ENCODE measurements around the gene AP5Z1. TPM values are rescaled to one million over a fixed set of nuclear protein-coding genes. Genes with fewer than 3 reads are reported as not detected.

AP5Z1 gene
- total RNA-seq, 2 experiments from 2014 or later: 43.1 to 47.1 TPM

DNA sequence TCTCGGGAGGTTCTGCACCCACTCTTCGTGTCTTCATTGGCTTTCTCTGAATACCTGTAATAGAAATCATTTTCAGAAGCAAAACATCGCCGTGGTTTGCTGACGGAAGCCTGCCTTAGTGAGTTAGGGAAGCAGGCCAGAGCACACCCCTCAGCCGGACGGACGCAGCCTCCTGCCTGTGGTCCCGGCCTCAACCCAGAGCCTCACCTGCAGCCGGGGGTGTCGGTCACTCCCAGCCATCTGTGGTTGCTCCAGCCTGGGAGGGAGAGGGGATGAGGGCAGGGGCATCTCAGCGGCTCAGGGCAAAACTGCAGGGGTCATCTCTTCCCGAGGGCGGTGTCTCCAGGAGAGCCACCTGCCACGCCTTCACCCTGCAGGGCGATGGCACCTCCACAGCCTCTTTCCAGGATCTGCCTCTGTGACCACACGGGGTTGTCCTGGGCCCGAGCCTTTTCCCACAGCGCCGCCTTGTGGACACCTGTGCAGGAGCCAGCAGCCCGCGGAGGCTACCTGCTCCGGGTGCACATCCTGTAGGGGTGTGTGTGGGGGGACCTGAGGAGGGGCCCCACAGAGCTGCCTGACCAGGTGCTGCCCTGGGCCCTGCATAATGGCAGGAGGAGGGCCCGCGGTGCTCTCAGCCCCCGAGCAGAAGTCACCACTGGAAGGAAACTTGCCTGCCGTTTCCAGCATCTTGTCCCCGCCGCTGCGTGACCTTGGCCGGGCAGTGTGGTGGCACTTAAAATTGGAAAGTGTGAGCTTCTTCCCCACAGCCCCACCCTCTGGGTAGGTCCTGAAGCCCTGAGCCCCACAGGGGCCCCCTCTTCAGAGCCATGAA is 21.6 kb upstream of the AP5Z1 start:
- Mint-ChIP-seq H3K4me3 (no peak overlapping the region), H3K9me3 (peaks cover 1% of the 10 kb centered on the region), H3K27ac (no peak overlapping the region), H3K4me1 (peaks cover 14% of the 10 kb centered on the region), H3K36me3 (peaks cover 14% of the 10 kb centered on the region), H3K27me3 (no peaks in the 10 kb centered on the region)
- peak; percentile 83 for DNase-seq

DNA sequence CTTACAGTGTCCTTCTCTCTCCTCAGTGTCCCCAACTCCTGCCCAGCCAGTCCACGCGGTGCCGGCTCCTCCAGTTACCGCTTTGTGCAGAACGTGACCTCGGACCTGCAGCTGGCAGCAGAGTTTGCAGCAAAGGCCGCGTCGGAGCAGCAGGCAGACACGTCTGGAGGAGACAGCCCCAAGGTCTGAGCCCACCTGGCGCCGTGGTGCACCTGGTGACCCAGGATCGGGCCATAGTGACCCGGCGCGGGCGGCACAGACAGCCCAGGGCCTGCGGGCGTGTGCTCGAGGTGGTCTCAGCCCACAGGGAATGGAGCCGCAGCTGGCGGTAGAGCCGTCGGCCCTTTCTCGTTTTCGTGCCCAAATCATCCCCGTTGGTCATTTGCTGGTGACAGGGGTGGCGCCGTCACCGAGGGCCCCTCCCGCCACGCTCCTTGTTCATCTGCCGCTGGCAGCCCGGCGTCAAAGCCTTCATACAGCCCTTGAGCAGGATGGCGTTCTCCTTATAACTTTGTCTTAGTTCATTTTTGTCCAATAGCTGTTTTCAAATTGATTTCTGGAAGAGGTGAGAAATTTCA is 20.9 kb upstream of the AP5Z1 start:
- DNase-seq: no peak
- peaks cover 10% of the 10 kb centered on the region for H3K4me1 Mint-ChIP-seq
- no peak overlapping the region for H3K4me3 Mint-ChIP-seq
- peaks cover 10% of the 10 kb centered on the region for H3K36me3 Mint-ChIP-seq
- no peaks in the 10 kb centered on the region for H3K9me3 Mint-ChIP-seq
- H3K27me3 Mint-ChIP-seq: no peaks in the 10 kb centered on the region
- no peak overlapping the region for H3K27ac Mint-ChIP-seq

DNA sequence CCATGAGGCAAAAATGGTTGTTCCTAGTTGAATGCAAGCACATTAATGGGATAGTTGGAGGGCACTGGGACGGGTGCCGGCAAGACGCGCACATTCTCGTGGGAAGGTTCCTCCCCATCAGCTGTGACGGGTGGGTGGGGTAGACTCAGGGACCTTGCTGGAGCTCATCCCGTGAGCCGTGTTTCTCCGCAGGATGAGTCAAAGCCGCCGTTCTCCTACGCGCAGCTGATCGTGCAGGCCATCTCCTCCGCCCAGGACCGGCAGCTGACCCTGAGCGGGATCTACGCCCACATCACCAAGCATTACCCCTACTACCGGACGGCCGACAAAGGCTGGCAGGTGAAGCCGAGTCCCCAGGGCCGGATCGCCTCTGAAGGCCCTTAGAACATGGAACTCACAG is 20.4 kb upstream of the AP5Z1 start:
- H3K9me3 Mint-ChIP-seq: no peaks in the 10 kb centered on the region
- H3K36me3 Mint-ChIP-seq: peaks cover 10% of the 10 kb centered on the region
- no peaks in the 10 kb centered on the region for H3K27me3 Mint-ChIP-seq
- H3K4me3 Mint-ChIP-seq: no peak overlapping the region
- no peak overlapping the region for H3K27ac Mint-ChIP-seq
- no peak for DNase-seq
- H3K4me1 Mint-ChIP-seq: peaks cover 10% of the 10 kb centered on the region

DNA sequence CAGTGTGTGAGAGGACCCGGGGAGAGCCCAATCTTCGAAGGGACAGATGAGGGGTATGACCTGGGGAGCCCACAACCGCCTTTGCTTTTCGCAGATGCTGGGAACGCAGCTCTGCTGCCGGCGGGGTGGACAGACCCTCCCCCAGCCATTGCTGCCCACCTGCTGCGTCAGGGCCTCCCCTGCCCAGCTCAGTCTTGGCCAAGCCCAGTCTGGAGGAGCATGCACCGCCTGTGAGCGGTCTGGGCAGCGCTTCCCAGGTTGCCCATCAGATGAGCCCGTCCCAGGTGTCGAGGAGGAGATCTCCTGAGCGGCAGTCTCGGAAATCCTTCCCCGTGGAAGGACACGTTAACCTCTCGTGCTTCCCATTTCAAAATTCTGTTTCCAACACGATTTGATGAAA is 17.3 kb upstream of the AP5Z1 start:
- Mint-ChIP-seq H3K9me3 (no peaks in the 10 kb centered on the region), H3K4me3 (no peak overlapping the region), H3K36me3 (peaks cover 12% of the 10 kb centered on the region), H3K27ac (no peak overlapping the region), H3K27me3 (no peaks in the 10 kb centered on the region), H3K4me1 (peaks cover 3% of the 10 kb centered on the region)
- DNase-seq: no peak

DNA sequence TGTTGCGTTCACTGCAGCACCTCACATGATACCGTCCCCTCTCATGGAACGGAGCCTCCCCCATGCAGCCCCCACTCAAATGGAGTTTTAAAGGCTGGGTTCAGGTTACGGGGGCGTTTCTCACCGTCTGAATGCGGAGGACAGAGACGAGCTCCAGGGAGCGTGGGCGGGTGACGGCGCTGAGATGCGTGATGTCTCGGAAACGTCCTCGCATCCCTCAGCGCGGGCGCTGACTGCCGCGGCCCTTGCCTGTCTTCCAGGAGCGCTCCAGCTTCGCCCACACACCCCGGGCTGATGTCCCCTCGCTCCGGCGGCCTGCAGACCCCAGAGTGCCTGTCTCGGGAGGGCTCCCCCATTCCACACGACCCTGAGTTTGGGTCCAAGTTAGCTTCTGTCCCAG is 16.6 kb upstream of the AP5Z1 start:
- Mint-ChIP-seq H3K4me1 (no peaks in the 10 kb centered on the region), H3K36me3 (peaks cover 12% of the 10 kb centered on the region), H3K27ac (no peak overlapping the region), H3K9me3 (no peaks in the 10 kb centered on the region), H3K27me3 (no peaks in the 10 kb centered on the region), H3K4me3 (no peak overlapping the region)
- DNase-seq: no peak

DNA sequence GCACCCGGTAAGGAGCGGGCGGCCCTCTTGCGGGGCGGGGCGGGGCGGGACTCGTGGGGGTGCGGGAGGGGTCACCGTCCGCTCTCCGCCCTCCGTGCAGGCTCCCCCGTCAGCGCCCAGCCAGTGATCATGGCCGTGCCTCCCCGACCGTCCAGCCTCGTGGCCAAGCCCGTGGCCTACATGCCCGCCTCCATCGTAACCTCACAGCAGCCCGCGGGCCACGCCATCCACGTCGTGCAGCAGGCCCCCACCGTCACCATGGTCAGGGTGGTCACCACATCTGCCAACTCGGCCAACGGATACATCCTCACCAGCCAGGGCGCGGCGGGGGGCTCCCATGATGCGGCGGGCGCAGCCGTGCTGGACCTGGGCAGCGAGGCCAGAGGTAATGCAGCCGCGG is 16.2 kb upstream of the AP5Z1 start:
- Mint-ChIP-seq H3K4me3 (no peak overlapping the region), H3K27ac (no peak overlapping the region), H3K36me3 (peaks cover 12% of the 10 kb centered on the region), H3K9me3 (no peaks in the 10 kb centered on the region), H3K4me1 (no peaks in the 10 kb centered on the region), H3K27me3 (no peaks in the 10 kb centered on the region)
- DNase-seq: no peak

DNA sequence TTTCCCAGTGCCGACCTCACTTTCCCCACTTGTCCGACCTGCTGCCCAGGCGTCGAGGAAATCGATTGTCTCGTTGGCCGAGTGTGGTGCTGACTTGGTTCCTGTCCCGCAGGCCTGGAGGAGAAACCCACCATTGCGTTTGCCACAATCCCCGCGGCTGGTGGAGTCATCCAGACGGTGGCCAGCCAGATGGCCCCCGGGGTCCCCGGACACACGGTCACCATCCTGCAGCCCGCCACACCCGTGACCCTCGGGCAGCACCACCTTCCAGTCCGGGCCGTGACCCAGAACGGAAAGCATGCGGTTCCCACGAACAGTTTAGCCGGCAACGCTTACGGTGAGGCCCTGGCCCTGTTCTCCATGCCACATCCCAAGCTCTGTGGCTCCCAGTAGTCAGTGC is 14.5 kb upstream of the AP5Z1 start:
- H3K27ac Mint-ChIP-seq: no peak overlapping the region
- peaks cover 12% of the 10 kb centered on the region for H3K36me3 Mint-ChIP-seq
- H3K9me3 Mint-ChIP-seq: no peaks in the 10 kb centered on the region
- H3K4me1 Mint-ChIP-seq: no peaks in the 10 kb centered on the region
- no peak for DNase-seq
- no peak overlapping the region for H3K4me3 Mint-ChIP-seq
- H3K27me3 Mint-ChIP-seq: no peaks in the 10 kb centered on the region

DNA sequence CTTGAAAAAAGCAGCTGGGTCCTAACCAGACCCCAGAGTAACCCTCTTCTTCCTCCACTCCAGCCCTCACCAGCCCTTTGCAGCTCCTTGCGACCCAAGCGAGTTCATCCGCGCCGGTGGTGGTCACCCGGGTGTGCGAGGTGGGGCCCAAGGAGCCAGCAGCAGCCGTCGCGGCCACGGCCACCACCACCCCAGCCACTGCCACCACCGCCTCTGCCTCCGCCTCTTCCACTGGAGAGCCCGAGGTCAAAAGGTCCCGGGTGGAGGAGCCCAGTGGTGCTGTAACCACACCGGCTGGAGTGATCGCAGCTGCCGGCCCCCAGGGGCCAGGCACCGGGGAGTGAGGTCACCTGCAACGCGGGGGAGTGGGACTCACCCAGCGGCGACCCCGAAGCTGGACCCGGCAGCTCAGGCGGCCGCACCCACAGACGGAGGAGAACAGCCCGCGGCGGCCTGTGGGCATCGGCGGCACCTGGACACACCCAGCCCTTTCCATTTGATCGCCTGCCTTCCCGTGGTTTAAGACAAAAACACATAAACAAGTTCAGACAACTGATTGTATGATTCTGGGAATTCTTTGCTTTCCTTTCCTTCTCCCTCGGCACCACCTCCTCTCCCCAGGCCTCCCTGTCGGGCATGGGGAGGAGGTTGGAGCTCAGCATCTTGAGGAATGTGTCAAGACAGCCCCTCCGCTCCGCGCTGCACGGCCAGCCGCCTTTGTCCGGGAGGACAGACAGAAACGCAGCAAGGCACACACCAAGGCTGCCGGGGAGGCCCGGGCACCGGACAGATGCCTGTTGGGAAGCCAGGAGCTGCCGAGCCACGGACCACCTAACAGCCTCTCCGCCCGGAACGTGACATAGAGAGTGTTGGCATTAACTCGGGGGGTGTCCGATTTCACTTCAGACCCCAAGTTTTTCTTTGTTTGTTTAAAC is 13.0 kb upstream of the AP5Z1 start:
- peaks cover 7% of the 10 kb centered on the region for H3K36me3 Mint-ChIP-seq
- no peaks in the 10 kb centered on the region for H3K4me1 Mint-ChIP-seq
- H3K27me3 Mint-ChIP-seq: no peaks in the 10 kb centered on the region
- no peak overlapping the region for H3K4me3 Mint-ChIP-seq
- DNase-seq: no peak
- no peaks in the 10 kb centered on the region for H3K9me3 Mint-ChIP-seq
- H3K27ac Mint-ChIP-seq: no peak overlapping the region

DNA sequence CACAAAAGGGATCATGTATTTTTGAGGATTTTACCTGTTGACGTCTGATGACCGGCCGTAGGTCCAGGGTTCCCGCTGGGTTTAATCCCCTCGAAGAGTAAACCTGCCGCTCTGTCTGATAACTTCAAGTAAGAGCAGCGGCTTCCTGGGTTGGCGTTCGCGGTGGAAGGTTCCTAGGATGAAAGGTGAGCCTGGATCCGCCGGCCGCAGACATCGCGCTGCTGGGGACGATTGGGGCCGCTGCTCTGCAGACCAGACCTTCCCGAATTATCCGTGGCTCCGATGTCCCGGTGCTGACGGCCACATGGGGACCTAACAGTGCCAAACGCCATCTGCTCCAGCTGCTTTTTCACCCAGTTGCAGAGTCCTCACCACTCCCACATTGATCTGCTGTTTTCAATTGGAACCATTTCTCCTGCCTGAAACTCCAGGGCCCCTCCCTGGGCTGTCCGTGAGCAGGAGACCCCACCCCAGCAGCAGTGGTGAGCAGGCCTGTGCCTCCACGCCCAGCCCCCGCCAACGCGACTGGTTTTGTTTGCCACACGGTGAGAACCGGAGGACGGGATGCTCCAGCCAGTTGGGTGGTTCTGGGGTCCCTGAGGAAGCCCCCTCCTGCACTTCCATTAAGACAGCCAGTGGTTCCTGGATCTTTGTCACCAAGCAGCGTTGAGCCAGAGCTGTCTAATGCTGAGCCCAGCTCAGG is 12.2 kb upstream of the AP5Z1 start:
- H3K4me3 Mint-ChIP-seq: no peak overlapping the region
- no peaks in the 10 kb centered on the region for H3K4me1 Mint-ChIP-seq
- peaks cover 7% of the 10 kb centered on the region for H3K36me3 Mint-ChIP-seq
- DNase-seq: no peak
- no peak overlapping the region for H3K27ac Mint-ChIP-seq
- no peaks in the 10 kb centered on the region for H3K27me3 Mint-ChIP-seq
- no peaks in the 10 kb centered on the region for H3K9me3 Mint-ChIP-seq

DNA sequence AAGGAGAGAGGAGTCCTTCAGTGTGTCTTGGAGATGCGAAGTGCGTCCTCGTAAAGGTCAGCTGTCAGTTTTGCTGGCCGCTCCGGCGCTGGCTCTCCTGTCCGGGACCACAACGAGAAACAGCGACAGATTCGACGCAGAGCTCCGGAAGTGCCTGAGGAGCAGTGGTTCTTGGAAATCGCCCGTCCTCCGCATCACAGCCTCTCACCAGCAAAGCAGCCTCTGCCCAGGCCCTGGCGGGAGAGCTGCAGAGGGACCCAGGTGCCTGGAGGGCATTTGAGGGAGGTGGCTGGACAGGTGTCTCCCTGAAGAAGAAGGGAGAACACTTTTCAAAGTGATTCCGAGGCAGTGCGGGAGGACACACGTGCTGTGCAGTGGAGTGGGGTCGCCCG is 11.6 kb upstream of the AP5Z1 start:
- Mint-ChIP-seq H3K36me3 (peaks cover 7% of the 10 kb centered on the region), H3K27me3 (no peaks in the 10 kb centered on the region), H3K27ac (no peak overlapping the region), H3K4me3 (no peak overlapping the region), H3K9me3 (no peaks in the 10 kb centered on the region), H3K4me1 (no peaks in the 10 kb centered on the region)
- DNase-seq: no peak

DNA sequence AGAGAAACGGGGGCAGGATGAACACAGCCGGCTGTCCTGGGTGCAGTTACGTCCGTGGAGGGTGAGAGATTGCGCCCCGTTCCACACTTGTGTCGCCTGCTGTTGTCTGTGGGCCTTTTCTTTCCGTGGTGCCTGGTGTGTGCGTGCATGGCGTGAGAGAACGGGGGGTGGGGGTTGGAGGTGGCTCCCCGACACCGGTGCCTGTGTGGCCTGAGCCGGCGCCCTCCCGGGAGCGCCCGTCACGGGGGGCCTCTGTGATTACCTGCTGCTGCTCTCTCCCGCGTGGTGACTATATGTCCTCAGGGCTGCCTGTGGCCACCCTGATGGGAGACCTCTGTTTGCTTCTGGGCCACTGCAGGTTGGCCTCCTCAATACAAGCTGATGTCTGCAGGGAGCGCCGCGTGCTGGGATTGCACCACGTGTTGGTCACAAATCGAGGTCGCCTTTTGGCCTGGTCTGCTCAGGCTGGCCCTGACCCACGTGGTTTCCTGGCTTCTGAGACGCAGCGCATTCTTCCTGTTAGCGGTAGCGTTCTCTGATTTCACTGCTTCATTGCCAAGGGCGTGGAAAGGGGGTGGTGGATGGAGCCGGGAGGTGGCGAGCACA is 10.9 kb upstream of the AP5Z1 start:
- Mint-ChIP-seq H3K4me1 (peaks cover 2% of the 10 kb centered on the region), H3K4me3 (no peak overlapping the region), H3K27ac (no peak overlapping the region), H3K36me3 (peaks cover 7% of the 10 kb centered on the region), H3K27me3 (no peaks in the 10 kb centered on the region), H3K9me3 (no peaks in the 10 kb centered on the region)
- no peak for DNase-seq

DNA sequence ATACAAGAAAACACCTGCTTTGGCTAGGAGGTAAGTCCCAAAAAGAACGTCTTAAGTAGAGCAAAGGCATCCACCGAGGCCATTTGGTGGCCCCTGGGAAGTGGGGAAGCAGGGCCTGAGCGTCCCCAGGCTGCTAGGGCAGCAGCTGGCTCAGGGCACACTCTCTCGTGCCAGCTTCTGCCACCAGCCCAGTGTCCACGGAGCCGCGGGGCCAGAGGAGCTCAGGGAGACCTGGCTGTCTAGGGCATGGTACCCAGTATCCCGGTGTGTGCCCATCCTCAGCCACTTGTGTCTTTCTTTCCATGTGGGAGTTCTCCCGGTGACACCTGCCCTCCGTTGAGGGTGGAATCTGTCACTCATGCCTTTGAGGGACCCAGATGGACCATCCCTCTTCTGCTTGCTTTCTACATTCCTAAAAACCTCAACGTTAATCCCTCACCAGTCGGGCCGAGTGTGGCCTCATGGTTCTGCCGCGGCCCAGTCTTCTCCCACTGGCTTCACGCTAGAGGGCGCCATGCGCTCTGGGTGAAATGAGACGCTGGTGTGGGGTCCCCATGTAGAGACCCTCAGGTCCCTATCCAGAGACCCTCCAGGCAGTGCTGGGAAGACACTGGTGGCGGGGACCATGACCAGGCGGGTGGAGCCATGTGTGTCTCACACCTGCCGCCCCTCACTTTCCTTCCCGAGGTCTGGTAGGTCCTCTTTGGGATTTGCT is 9.5 kb upstream of the AP5Z1 start:
- Mint-ChIP-seq H3K36me3 (peaks cover 7% of the 10 kb centered on the region), H3K4me3 (no peak overlapping the region), H3K27me3 (no peaks in the 10 kb centered on the region), H3K27ac (no peak overlapping the region), H3K9me3 (no peaks in the 10 kb centered on the region), H3K4me1 (peaks cover 9% of the 10 kb centered on the region)
- DNase-seq: no peak

DNA sequence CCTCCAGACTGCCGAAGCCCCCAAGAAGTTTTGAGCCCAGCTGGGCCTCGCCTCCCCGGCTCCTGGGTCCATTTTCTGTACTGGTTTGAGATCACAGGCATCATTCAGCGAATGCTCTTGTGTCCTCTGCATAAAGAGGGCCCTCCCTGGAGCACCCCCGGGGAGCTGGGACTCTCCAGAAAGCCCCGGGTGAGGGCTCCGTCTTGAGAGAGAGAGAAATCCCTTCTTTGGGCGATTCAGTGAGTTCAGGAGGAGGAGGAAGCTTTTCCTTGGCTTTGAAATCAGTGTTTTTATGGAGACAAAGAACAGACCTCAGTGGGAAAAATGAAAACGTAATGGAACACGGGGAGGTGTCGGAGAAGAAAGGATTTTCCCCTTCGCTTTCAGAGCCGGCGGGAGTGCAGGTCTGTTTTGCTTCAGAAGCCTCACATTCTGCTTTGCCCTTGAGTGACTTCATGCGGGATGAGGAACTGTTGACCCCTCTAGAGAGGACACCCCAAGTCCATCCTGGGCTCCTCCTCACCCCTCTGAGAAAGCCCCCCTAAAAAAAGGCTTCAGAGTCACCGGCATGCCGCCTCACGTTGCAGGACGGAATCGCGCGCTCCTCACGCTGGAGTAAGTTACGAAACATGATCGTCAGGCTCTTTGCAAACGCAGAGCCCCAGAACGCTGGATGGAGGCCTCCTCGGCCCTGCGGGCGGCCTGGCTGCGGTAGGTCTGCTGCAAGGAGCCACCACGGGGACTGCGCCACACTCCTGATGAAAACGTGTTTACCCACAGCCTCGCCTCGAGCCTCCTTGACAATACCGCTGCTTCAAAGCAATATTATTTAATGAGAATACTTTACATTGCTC is 8.5 kb upstream of the AP5Z1 start:
- H3K36me3 Mint-ChIP-seq: peaks cover 4% of the 10 kb centered on the region
- H3K4me1 Mint-ChIP-seq: peaks cover 9% of the 10 kb centered on the region
- H3K27ac Mint-ChIP-seq: no peak overlapping the region

More for the DNA sequence above, 8.5 kb upstream of the AP5Z1 start:
- no peaks in the 10 kb centered on the region for H3K9me3 Mint-ChIP-seq
- no peaks in the 10 kb centered on the region for H3K27me3 Mint-ChIP-seq
- no peak for DNase-seq
- no peak overlapping the region for H3K4me3 Mint-ChIP-seq
